HL-60 (cell line): Measurements from ENCODE around the gene TNFSF13.

ENCODE experiments used
- GABPA ChIP-seq: IDR thresholded peaks from 2 replicates; pipeline ENCODE4 v1.6.1; 2012; ENCODE audit warnings: low read depth
- SPI1 ChIP-seq: IDR thresholded peaks from 2 replicates; pipeline ENCODE4 v1.6.1; 2012; ENCODE audit warnings: low read depth, mild to moderate bottlenecking, borderline replicate concordance
- TF ChIP-seq, protein P1 (sequence below): IDR thresholded peaks from one replicate; pipeline ENCODE4 v1.5.1; 2011; ENCODE audit warnings: low read length, control low read depth, inconsistent platforms; ENCODE audit not compliant: insufficient read depth

DNA sequence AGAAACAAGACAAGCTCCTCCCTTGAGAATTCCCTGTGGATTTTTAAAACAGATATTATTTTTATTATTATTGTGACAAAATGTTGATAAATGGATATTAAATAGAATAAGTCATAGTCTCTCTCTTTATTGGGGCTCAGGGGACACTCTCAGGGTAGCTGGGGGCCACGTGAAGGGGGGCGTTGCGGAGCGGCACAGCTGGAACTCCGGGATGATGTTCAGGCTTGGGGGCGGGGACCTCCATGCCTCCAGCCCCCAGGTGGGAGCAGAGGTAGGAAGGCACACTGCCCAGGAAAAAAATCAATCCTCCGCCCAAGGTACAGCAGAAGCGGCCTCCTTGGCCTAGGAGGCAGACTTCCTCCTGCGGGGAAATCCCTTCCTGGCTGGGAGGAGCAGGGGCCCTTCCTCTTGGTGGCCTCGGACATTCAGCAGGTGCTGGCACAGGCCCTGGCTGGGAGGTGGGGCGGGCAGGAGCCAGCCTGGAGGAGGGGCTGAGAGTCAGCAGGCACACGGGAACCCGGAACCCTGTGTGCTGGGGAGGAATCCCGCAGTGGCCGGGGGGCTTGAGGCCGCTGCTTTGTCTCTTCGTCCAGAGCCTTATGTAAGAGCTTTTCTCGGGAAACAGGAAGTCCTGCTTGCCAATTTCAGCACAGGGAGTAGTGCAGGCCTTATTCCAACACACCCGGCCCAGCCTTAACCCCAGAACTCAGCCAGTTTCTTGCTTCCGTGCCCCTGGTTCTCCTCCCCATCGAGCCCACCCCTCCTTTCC lies 591 bp upstream of the TNFSF13 start:
- TF ChIP-seq, protein P1, sequence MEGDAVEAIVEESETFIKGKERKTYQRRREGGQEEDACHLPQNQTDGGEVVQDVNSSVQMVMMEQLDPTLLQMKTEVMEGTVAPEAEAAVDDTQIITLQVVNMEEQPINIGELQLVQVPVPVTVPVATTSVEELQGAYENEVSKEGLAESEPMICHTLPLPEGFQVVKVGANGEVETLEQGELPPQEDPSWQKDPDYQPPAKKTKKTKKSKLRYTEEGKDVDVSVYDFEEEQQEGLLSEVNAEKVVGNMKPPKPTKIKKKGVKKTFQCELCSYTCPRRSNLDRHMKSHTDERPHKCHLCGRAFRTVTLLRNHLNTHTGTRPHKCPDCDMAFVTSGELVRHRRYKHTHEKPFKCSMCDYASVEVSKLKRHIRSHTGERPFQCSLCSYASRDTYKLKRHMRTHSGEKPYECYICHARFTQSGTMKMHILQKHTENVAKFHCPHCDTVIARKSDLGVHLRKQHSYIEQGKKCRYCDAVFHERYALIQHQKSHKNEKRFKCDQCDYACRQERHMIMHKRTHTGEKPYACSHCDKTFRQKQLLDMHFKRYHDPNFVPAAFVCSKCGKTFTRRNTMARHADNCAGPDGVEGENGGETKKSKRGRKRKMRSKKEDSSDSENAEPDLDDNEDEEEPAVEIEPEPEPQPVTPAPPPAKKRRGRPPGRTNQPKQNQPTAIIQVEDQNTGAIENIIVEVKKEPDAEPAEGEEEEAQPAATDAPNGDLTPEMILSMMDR = no peak
- TF ChIP-seq GABPA (no peak), SPI1 (peak; percentile 28; the same call in 1 of the 2 replicates)
